ENCODE measurements around the gene SVOPL.

GRCh38 chr7:138630059-138630610 lies 71.0 kb downstream of the SVOPL start:
- TF ChIP-seq MEF2A (IDR thresholded peaks at IDR 0.05; ENCODE audit: borderline replicate concordance, low read depth) (no peak), POLR2AphosphoS5 (IDR thresholded peaks at IDR 0.05; ENCODE audit: low read depth, low read length) (no peak), MXI1 (IDR thresholded peaks at IDR 0.05; ENCODE audit: low read depth, low read length) (no peak), CHD2 (IDR thresholded peaks at IDR 0.05; ENCODE audit: low read length, partially characterized antibody) (no peak), GABPA (IDR thresholded peaks at IDR 0.05; ENCODE audit: low read depth) (no peak), JUND (IDR thresholded peaks at IDR 0.05) (no peak), FOSL2 (IDR thresholded peaks at IDR 0.05; ENCODE audit: borderline replicate concordance, low read depth) (no peak), RAD21 (IDR thresholded peaks at IDR 0.05; ENCODE audit: low read length) (no peak), MAX (IDR thresholded peaks at IDR 0.05; ENCODE audit: low read depth) (no peak), NFIC (IDR thresholded peaks at IDR 0.05; ENCODE audit: borderline replicate concordance) (no peak)
- TF ChIP-seq, protein P1, sequence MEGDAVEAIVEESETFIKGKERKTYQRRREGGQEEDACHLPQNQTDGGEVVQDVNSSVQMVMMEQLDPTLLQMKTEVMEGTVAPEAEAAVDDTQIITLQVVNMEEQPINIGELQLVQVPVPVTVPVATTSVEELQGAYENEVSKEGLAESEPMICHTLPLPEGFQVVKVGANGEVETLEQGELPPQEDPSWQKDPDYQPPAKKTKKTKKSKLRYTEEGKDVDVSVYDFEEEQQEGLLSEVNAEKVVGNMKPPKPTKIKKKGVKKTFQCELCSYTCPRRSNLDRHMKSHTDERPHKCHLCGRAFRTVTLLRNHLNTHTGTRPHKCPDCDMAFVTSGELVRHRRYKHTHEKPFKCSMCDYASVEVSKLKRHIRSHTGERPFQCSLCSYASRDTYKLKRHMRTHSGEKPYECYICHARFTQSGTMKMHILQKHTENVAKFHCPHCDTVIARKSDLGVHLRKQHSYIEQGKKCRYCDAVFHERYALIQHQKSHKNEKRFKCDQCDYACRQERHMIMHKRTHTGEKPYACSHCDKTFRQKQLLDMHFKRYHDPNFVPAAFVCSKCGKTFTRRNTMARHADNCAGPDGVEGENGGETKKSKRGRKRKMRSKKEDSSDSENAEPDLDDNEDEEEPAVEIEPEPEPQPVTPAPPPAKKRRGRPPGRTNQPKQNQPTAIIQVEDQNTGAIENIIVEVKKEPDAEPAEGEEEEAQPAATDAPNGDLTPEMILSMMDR (IDR thresholded peaks at IDR 0.05): no peak
